GM12892 (cell line): ENCODE measurements around the gene IFITM2.
"Not testable (repeated sequence)": the region's sequence is repeated elsewhere in the genome, so short reads cannot be mapped to it uniquely, and the experiment has no call there.

ENCODE experiments used
- DNase-seq: peaks from one replicate; pipeline ENCODE4 v3.0.0; 2011; ENCODE audit not compliant: insufficient read length
- FAIRE-seq: peaks from 2 replicates; lab custom pipeline; 2011; peaks lifted over from hg19 to GRCh38; lab: Jason Lieb, UNC
- POLR2A ChIP-seq: IDR thresholded peaks from 2 replicates; pipeline ENCODE4 v1.6.1; 2011; ENCODE audit warnings: low read depth, low read length, control low read depth
- POLR2AphosphoS5 ChIP-seq: IDR thresholded peaks from 2 replicates; pipeline ENCODE4 v1.6.1; 2011; ENCODE audit warnings: low read depth, low read length, control low read depth
- TAF1 ChIP-seq: IDR thresholded peaks from 2 replicates; pipeline ENCODE4 v1.6.1; 2011; ENCODE audit warnings: low read depth, mild to moderate bottlenecking, control low read depth, low read length, borderline replicate concordance

Gene IFITM2

DNA sequence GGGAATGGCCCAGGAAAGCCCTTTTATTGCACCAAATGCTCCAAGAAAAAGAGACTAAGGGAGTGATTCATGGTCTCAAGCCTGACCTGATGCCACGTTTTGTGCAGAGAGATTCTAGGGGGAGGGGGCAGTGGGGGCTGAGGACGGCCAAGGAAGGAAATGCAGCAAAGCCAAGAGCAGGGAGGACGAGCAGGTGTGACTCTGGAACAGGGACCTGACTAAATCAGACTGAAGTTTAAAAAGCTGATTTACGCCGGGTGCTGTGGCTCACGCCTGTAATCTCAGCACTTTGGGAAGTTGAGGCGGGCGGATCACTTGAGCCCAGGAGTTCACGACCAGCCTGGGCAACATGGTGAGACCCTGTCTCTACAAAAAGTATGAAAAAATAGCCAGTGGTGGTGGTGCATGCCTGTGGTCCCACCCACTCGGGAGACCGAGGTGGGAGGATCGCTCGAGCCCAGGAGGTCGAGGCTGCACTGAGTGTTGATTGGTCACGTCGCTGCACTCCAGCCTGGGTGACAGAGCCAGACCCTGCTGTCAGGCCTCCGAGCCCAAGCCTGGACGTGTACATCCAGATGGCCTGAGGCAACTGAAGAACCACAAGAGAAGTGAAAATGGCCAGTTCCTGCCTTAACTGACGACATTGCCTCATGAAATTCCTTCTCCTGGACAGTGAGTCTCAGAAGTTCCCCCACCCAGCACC, 23.9 kb downstream of the IFITM2 start:
- TF ChIP-seq TAF1 (no peak), POLR2AphosphoS5 (no peak), POLR2A (no peak)
- peak; percentile 46 for FAIRE-seq
- DNase-seq: no peak

DNA sequence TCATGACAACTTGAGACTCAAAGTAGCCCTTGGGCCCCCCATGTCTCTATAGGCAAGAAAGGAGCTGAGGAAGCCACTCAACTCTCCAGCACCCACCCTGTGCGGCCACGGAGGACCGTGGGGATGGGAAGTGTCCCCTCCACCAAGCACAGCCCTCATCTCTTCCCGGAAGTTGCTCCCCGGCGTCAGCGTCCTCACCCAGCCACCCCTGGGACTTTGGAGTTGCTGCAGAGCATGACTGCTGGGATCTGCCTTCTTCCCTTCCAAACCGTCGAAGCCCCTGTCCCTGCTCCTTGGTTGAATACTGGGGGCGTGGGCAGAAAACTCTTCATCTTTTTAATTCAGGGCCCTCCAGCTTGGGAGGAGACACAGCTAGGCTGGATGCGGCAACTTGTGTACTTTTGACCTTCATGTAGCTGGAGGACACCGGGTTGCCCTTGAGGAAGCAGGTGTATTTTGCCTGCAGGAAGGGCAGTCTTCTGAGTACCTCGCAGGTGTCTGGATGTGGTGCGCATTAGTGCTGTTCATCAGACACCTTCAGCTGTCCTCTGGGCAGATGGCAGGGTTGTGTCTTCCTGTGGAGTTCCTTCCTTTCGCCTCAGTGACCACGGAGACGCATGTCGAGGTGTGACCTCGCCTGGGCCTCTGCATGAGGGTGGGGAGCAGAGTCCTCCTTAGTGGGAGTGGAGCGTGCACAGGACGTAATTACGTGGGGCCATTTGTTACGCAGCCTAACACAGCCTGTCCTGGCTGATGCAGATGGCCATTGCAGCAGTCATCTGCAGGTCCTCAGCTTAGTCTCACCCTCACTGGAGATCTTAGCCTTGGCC, 25.2 kb downstream of the IFITM2 start:
- TF ChIP-seq POLR2A (no peak), POLR2AphosphoS5 (no peak), TAF1 (no peak)
- peak; percentile 50 for FAIRE-seq
- no peak for DNase-seq

DNA sequence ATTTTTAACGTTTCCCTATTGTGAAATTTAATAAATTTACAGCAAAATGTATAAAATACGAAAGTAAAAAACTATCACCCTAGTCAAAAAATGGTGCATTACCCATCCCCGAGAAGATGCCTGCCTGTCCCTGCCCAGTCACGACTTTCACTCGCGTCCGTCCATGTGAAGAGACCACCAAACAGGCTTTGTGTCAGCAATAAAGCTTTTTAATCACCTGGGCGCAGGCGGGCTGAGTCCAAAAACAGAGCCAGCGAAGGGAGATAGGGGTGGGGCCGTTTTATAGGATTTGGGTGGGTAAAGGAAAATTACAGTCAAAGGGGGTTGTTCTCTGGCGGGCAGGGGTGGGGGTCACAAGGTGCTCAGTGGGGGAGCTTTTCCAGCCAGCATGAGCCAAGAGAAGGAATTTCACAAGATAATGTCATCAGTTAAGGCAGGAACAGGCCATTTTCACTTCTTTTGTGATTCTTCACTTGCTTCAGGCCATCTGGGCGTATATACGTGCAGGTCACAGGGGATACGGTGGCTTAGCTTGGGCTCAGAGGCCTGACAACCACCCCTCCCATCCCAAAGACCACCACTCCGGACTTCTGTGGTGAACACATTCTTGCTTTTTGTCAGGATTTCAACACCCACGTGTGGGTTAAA, 26.1 kb downstream of the IFITM2 start:
- not testable (repeated sequence) for DNase-seq, FAIRE-seq

DNA sequence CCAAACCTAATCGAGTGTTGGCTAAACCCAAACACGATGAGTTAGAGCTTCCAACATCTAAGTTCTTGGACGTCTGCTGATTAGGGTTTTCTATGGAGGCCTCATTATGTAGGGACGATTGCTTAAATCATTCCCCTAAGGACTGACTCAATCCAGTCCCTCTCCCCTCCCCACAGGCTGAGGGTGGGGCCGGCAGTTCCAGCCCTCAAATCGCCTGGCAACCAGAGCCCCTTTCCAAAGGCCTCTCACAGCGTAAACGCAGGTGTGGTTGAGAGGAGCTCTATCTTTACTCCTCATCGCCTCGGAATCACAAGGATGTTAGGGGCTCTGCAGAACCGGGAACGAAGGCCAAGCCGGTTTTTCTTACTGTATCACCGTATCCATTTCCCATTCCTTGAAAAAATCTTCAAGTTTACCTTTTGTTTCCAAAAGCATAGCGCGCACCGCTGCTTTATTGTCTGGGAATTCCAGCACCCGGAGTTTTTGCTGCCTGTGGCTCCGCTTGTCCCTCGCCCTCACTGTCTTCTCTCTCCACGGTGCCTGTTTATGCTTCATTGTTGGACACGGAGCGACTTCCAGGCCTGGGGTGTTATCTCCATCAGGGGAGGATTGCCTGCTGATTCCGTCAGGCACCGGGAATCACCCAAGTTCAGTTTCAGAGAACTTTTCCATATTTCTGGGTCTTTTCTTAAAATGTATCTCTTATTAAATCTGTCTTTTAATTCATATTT, 26.8 kb downstream of the IFITM2 start:
- DNase-seq: no peak
- FAIRE-seq: no peak
- no peak for TF ChIP-seq TAF1
- no peak for TF ChIP-seq POLR2AphosphoS5
- TF ChIP-seq POLR2A: no peak

DNA sequence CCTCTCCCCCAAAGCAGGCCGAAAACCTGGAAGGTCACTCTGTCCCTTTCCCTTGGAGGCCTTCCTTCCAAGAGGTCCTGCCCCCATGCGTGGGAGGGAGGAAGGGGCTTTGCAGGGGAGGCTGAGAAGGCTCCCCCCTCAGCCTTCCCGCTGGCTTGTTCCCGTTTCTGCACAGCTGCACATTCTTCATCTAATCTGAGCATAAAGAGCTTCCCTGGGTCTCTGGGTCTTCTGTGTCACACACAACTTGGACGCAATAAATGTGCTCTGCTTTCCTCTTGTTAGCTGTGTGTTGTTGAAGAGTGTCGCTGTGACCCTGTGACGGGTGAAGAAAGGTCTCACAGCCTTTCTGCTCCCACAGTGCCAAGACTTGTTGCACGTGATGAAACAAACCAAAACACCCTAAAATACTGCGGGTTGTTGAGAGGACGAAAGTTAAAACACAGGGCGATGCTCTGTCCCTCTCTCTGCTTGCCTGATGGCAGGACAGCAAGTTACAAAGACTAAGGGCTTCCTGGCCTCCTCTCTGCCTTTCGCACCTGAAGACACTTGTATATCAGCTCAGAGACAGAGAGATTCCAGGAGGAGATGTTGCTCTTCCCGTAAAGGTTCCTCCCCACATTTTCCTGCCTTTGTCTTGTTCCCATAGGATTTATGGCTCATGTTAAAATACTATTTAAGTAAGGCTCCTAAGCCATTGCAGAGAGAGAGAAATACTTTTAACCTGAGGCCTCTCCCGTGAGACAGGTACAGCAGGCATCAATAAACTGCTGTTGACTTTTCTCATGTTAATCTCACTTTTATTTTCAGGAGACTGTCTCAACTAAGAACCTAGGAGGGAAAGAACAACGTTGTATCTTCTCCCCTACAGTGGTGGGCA, 28.4 kb downstream of the IFITM2 start:
- DNase-seq (no peak), FAIRE-seq (no peak)
- no peak for TF ChIP-seq POLR2AphosphoS5
- TF ChIP-seq POLR2A: no peak
- no peak for TF ChIP-seq TAF1

DNA sequence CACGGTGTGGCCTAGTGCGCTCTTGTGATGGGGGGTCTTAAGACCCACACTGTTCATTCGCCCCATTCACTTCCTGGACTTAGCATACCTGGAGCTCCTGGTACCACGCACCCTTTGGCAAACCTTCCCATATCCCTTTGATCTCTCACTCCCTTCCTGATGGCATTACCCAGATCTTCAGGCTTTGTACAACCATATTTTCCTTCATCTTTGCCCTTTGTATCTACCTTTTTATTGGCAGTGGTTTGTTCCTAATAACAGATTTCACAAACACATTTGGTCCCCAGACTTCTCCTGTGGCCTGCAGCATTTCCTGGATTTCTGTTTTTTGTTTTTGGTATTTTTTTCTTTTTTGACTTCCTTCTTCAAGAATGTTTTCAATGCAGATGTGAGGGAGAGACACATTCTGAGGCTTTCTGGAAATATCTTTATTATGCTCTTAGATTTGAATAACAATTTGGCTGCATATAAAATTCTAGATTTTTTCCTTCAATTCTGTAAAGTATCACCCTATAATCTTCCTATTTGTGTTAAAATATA, 29.1 kb downstream of the IFITM2 start:
- DNase-seq (no peak), FAIRE-seq (peak; percentile 46)
- TF ChIP-seq TAF1 (no peak), POLR2A (no peak), POLR2AphosphoS5 (no peak)

DNA sequence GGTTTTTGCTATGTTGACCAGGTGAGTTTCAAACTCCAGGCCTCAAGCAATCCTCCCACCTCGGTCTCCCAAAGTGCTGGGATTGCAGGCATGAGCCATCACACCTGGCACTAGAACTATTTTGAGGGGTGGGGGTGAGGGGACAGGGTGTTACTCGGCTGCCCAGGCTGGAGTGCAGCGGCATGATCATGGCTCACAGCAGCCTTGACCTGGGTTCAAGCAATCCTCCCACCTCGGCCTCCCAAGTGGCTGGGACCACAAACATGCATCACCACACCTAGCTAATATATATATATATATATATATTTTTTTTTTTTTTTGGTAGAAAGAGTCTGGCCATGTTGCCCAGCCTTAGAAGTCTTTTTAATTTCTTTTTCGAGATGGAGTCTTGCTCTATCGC, 30.1 kb downstream of the IFITM2 start:
- DNase-seq: no peak
- no peak for FAIRE-seq
- TF ChIP-seq POLR2AphosphoS5 (no peak), POLR2A (no peak), TAF1 (no peak)

DNA sequence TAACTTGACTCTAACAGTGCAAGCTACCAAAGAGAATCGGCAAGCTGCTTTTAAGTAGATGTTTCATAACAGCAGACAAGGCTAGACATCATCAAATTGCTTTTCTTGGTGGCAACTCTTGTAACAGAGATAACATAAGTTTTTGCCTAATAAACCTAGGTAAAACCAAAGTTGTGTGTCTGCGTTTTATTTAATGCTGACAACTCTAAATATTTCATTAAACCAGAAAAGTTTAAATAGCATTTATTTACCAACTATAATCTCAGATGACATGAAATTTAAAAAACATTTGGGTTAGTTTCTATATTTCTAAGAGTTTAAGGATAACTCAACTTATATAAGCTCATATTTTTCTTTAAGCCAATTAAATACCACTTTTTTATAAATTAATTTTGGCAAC, 32.3 kb downstream of the IFITM2 start:
- FAIRE-seq (no peak), DNase-seq (no peak)
- TF ChIP-seq POLR2AphosphoS5 (no peak), TAF1 (no peak), POLR2A (no peak)

DNA sequence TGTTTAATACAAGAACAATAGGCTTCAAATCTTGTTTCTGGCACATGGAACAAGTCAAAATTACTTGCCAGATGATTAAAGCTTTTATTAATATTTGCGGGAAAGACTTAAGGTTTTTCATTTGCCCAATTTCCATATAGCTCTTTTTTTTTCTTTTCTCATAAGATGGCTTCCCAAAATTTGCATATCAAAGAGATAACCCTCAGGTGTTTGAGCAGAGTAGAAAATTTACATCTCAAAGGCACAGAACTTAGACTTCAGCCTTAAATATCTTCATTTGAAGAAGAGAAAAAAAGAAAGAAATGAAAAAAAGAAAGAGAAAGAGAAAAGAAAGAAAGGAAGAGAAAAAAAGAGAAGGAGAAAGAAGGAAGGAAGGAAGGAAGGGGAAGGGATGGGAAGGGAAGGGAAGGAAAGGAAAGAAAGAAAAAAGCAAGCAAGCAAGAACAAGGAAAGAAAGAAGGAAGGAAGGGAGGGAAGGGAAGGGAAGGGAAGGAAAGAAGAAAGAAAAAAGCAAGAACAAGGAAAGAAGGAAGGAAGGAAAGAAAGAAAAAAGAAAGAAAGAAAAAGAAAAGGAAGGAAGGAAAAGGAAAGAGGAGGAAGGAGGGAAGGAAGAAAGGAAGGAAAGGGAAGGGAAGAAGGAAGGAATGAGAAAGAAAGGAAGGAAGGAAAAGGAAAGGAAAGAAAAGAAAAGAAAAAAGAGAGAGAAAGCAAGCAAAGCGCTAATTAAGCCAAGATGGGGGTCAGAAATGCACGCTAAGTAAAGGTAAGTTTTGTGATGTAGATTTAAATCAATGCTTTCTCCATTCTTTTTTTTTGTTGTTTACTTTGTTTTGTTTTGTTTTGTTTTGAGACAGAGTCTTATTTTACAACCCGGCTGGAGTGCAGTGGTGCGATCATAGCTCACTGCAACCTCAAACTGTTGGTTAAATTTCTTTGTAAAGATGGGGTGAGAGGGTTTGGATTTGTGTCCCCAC, 33.2 kb downstream of the IFITM2 start:
- TF ChIP-seq TAF1: no peak
- no peak for TF ChIP-seq POLR2A
- TF ChIP-seq POLR2AphosphoS5: no peak
- DNase-seq: no peak
- FAIRE-seq: no peak

DNA sequence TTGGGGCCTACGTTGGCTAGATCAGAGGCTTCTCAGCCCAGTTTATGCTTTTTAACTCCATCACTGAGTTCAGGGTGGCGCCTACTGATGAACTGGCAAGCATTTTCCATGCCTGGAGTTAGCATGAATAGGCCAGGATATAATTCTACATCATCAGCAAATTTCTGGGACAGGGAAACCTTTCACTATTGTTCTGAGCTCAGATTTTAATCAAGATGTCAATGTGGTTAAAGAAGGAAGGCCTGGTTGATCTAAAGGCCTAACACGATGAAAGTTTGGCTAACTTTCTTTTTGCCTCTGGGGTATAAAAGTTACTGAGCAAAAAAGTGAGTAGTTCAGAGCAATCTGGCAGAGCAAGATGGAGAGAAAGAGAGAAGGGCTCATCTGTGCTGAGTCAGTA, 34.7 kb downstream of the IFITM2 start:
- TF ChIP-seq POLR2A (no peak), TAF1 (no peak), POLR2AphosphoS5 (no peak)
- peak; percentile 56 for FAIRE-seq

More for the DNA sequence above, 34.7 kb downstream of the IFITM2 start:
- DNase-seq: no peak
